HG03575 (cell line): ENCODE data around the gene RGS19.

Source experiments
- ATAC-seq: cut with Tn5 transposase; IDR thresholded peaks from one replicate; pipeline ENCODE4 v1.9.1; 2021; ENCODE audit not compliant: unreplicated experiment, insufficient number of reproducible peaks, low FRiP score; ENCODE audit errors: extremely low read depth

Gene RGS19

GRCh38 chr20:64080813-64081623 is 1.7 kb upstream of the RGS19 start:
- ATAC-seq = no peak

- no peak for ATAC-seq
Measured at GRCh38 chr20:64080013-64080812, 895 bp upstream of the RGS19 start, which contains the start of gene OPRL1. Gene OPRL1 (plus strand): TSS chr20:64080082. CDS start chr20:64092721, 12,639 bp downstream.

- no peak for ATAC-seq
Measured at GRCh38 chr20:64078934-64079272, 415 bp downstream of the RGS19 start.

GRCh38 chr20:64077876-64078551 is 1.3 kb downstream of the RGS19 start:
- ATAC-seq = no peak

- no peak for ATAC-seq
Measured at GRCh38 chr20:64077541-64077875, 1.8 kb downstream of the RGS19 start.

GRCh38 chr20:64077094-64077493 is 2.2 kb downstream of the RGS19 start:
- no peak for ATAC-seq

- no peak for ATAC-seq
Measured at GRCh38 chr20:64076061-64076997, 3.0 kb downstream of the RGS19 start.

- no peak for ATAC-seq
Measured at GRCh38 chr20:64075556-64075955, 3.8 kb downstream of the RGS19 start.

- ATAC-seq = no peak
Measured at GRCh38 chr20:64074963-64075362, 4.4 kb downstream of the RGS19 start.

GRCh38 chr20:64074184-64074789 is 5.0 kb downstream of the RGS19 start:
- no peak for ATAC-seq

GRCh38 chr20:64073476-64074183 is 5.7 kb downstream of the RGS19 start:
- ATAC-seq = no peak

GRCh38 chr20:64072498-64073063 is 6.7 kb downstream of the RGS19 start:
- ATAC-seq = no peak

GRCh38 chr20:64071341-64072332 is 7.7 kb downstream of the RGS19 start:
- ATAC-seq = no peak

GRCh38 chr20:64070244-64070993 is 8.9 kb downstream of the RGS19 start:
- ATAC-seq = no peak

- ATAC-seq = no peak
Measured at GRCh38 chr20:64069614-64070243, 9.6 kb downstream of the RGS19 start.
